Epithelial cell of proximal tubule (primary cell): Measurements from ENCODE around the gene H2BK1. TPM values are rescaled to one million over a fixed set of nuclear protein-coding genes. Genes with fewer than 3 reads are reported as not detected.

ENCODE experiments used
- DNase-seq: peaks from one replicate; pipeline ENCODE4 v3.0.0-alpha.2; 2011; ENCODE audit warnings: low read depth
- H3K4me3 ChIP-seq: 2 replicates; pipeline ENCODE4 v1.5.1; 2011; ENCODE audit warnings: low read depth, mild to moderate bottlenecking, low read length
- CTCF ChIP-seq: conservative IDR thresholded peaks from 2 replicates; pipeline ENCODE4 v1.5.1; 2012; ENCODE audit warnings: low read depth, mild to moderate bottlenecking, low read length
- total RNA-seq: library from RNA; depleted of rRNA; stranded (reverse); fragments of >200 nt; gene quantifications from 2 replicates; pipeline ENCODE4 v1.2.3, GENCODE V29; 2015

Gene H2BK1
- total RNA-seq, 1 donor from 2014 or later, result not detected

GRCh38 chr7:151237244-151238189 is 27.2 kb upstream of the H2BK1 start:
- DNase-seq, result no peak
- no peak for TF ChIP-seq CTCF
- no peak overlapping the region for H3K4me3 ChIP-seq

GRCh38 chr7:151236406-151236805 is 26.1 kb upstream of the H2BK1 start:
- no peak overlapping the region for H3K4me3 ChIP-seq
- no peak for TF ChIP-seq CTCF
- no peak for DNase-seq

GRCh38 chr7:151235091-151235787 is 25.0 kb upstream of the H2BK1 start:
- TF ChIP-seq CTCF, result no peak
- DNase-seq, result no peak
- H3K4me3 ChIP-seq, result no peak overlapping the region

GRCh38 chr7:151233804-151234203 is 23.5 kb upstream of the H2BK1 start:
- peak overlapping the region; percentile 99 for H3K4me3 ChIP-seq
- no peak for TF ChIP-seq CTCF
- DNase-seq, result no peak

- TF ChIP-seq CTCF, result no peak
- no peak for DNase-seq
- H3K4me3 ChIP-seq, result peak overlapping the region; percentile 99
Measured at GRCh38 chr7:151232917-151233701, 22.8 kb upstream of the H2BK1 start.

- DNase-seq, result no peak
- H3K4me3 ChIP-seq, result peak within 1 kb of the TSS; percentile 99
- TF ChIP-seq CTCF, result no peak
Measured at GRCh38 chr7:151232091-151232916, 22.0 kb upstream of the H2BK1 start, which contains the start of gene CHPF2. Gene CHPF2 (plus strand): TSS chr7:151232483. CDS start chr7:151234012, 1,529 bp downstream.
